Gastrocnemius medialis (tissue), 4 donors: ENCODE results near the gene SCLY. TPM values are rescaled to one million over a fixed set of nuclear protein-coding genes. Genes with fewer than 3 reads are reported as not detected.
A peak's percentile ranks its signal among the peaks of the same experiment; 100 is the strongest.

ENCODE experiments used
- ATAC-seq, 2 donors: fragments of 150-250 bp; one replicate each; pipeline ENCODE4 v1.9.1; 2016
- DNase-seq, 2 donors: peaks; one replicate each; pipeline ENCODE4 v3.0.0-alpha.2; 2019
- H3K27ac ChIP-seq, 4 donors: fragments of 200-600 bp; sonication (generic); 1 replicate in 1 of 4; 2 replicates in 3 of 4; pipeline ENCODE4 v1.5.1; 2016 to 2018; ENCODE audit warnings: mild to moderate bottlenecking in 2 of 4, moderate library complexity in 1 of 4
- H3K27me3 ChIP-seq, 3 donors: fragments of 200-600 bp; sonication (generic) in 2 of 3; 1 replicate in 1 of 3; 2 replicates in 2 of 3; pipeline versions ENCODE4 v1.5.1 to v1.6.0; 2016 to 2019; ENCODE audit warnings: mild to moderate bottlenecking in 1 of 3, moderate library complexity in 1 of 3
- H3K36me3 ChIP-seq, 2 donors: fragments of 200-600 bp; sonication (generic) in 1 of 2; one replicate each; pipeline ENCODE4 v1.5.1; 2017 to 2018
- H3K4me1 ChIP-seq, 2 donors: fragments of 200-600 bp; sonication (generic) in 1 of 2; one replicate each; pipeline ENCODE4 v1.5.1; 2016 to 2017; ENCODE audit warnings: mild to moderate bottlenecking in 2 of 2
- H3K4me3 ChIP-seq, 4 donors: fragments of 200-600 bp; sonication (generic) in 3 of 4; 1 replicate in 1 of 4; 2 replicates in 3 of 4; pipeline ENCODE4 v1.5.1; 2016 to 2019; ENCODE audit warnings: mild to moderate bottlenecking in 2 of 4
- H3K9me3 ChIP-seq, 3 donors: fragments of 200-600 bp; sonication (generic) in 2 of 3; 1 replicate in 1 of 3; 2 replicates in 2 of 3; pipeline ENCODE4 v1.5.1; 2016 to 2019
- CTCF ChIP-seq, 5 experiments: fragments of 450-650 bp in 3 of 5; fragments of 200-600 bp in 2 of 5; sonication (generic) in 2 of 5; IDR thresholded peaks in 4 of 5; conservative IDR thresholded peaks in 1 of 5; 1 replicate in 4 of 5; 2 replicates in 1 of 5; pipeline ENCODE4 v1.5.1; 2016 to 2019; ENCODE audit warnings: antibody characterized with exemption in 5 of 5, mild to moderate bottlenecking in 3 of 5, moderate library complexity in 3 of 5
- POLR2A ChIP-seq, 2 donors: fragments of 450-650 bp; IDR thresholded peaks; one replicate each; pipeline ENCODE4 v1.6.1; 2017; ENCODE audit warnings: antibody characterized with exemption in 2 of 2, mild to moderate bottlenecking in 2 of 2, moderate library complexity in 2 of 2
- in situ Hi-C, 4 donors: fragments of 200-750 bp; cut with MboI; loops; one replicate each; pipeline versions ENCODE4 v1.15.0 to v1.8.0; 2017; ENCODE audit warnings: low sequenced_read_pairs in 4 of 4
- intact Hi-C: fragments of 100-400 bp; cut with DNase I; formaldehyde crosslinking; loops from one replicate; pipeline ENCODE4 v1.15.1; 2023; ENCODE audit warnings: low total_unique reads
- total RNA-seq, 4 donors: library from RNA; depleted of rRNA; stranded (reverse); fragments of >200 nt; gene quantifications; one replicate each; pipeline versions ENCODE4 v1.1.0 to v1.2.3, GENCODE V29; 2016

Gene SCLY
- total RNA-seq, 4 donors from 2014 or later: 3.3 to 9.7 (median 5.6) TPM

DNA sequence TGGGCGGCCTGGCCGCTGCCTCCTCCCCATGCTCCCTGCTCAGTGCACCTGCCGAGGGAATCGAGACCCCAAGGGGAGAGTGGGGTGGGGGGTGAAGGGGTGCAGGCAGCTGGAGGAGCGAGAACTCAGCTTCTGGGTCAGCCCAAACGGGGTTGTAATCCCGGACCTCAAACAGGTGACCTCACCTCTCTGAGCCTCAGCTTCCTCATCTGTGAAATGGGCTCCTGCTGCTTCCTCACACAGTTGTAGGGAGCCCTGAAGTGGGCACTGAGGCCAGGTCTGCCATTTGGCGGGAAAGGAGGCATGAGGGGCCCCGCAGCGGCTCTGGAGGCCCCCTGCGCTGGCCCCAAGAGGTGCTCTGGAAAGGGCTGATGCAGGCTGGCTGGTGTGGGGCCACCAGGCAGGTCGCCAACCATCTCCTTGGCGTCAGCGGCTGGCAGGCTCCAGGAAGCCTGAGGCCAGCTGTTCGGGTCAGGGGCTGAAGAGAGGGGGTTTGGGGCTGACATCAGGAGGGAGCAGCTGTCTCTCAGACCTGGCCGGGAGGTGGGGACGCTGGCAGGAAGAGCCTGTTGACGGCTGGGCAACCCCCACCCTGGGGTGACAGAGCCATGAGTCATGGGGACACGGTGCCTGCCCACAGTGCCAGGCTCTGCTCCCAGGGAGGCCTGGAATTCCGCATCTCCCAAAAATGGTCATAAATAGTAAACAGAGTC, 82.6 kb downstream of the SCLY start:
- peak; percentile 53 to 69 for ATAC-seq
- peaks cover 41 to 43% of the 10 kb centered on the region in 2 donors for H3K4me1 ChIP-seq

DNA sequence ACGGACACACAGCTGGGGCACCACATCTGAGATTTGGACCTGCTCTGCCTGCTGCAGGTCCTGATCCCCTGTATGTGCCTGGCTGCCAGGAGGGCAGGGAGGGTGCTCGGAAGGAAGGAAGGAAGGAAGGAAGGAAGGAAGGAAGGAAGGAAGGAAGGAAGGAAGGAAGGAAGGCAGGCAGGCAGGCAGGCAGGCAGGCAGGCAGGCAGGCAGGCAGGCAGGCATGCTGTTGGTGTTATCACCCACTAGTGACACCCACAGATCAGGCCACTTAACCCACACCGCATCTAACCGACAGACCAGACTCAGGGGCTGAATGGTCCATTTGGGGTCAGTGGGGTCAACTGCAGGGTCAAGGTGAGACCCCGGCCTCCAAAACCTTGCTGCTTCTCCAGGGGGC, 83.5 kb downstream of the SCLY start:
- ATAC-seq (no peak), DNase-seq (no peak)
- Histone ChIP-seq H3K36me3 (peaks cover 0 to 38% of the 10 kb centered on the region in 2 donors), H3K27ac (peak overlapping the region; percentile 91 to 100 (median 98)), H3K9me3 (no peaks in the 10 kb centered on the region), H3K27me3 (no peaks in the 10 kb centered on the region), H3K4me3 (peak overlapping the region in 2 of 4 donors; percentile 24 to 89), H3K4me1 (peaks cover 35 to 49% of the 10 kb centered on the region in 2 donors)
- no peak for TF ChIP-seq POLR2A (IDR thresholded peaks at IDR 0.05)
- no peak for TF ChIP-seq CTCF (IDR thresholded peaks at IDR 0.05 in 4 of 5, conservative IDR thresholded peaks at IDR 0.05 in 1 of 5)
- intact Hi-C loops (no loop called here), in situ Hi-C loops (no loop called here)

More for the DNA sequence above, 82.6 kb downstream of the SCLY start:
- intact Hi-C loops: loop anchor here (2.0 kb wide), 1 partner anchor 145 kb away; the partner anchor contains the start of gene PER2
- peak overlapping the region; percentile 39 to 89 (median 68) for H3K4me3 ChIP-seq
- H3K9me3 ChIP-seq: no peaks in the 10 kb centered on the region
- no peaks in the 10 kb centered on the region for H3K27me3 ChIP-seq
- peak overlapping the region; percentile 91 to 100 (median 98) for H3K27ac ChIP-seq
- H3K36me3 ChIP-seq: peaks cover 0 to 38% of the 10 kb centered on the region in 2 donors
- in situ Hi-C loops: no loop called here
- TF ChIP-seq CTCF (IDR thresholded peaks at IDR 0.05 in 4 of 5, conservative IDR thresholded peaks at IDR 0.05 in 1 of 5): no peak
- TF ChIP-seq POLR2A (IDR thresholded peaks at IDR 0.05): peak; percentile 54 to 60
- DNase-seq: peak; percentile 94 to 97

DNA sequence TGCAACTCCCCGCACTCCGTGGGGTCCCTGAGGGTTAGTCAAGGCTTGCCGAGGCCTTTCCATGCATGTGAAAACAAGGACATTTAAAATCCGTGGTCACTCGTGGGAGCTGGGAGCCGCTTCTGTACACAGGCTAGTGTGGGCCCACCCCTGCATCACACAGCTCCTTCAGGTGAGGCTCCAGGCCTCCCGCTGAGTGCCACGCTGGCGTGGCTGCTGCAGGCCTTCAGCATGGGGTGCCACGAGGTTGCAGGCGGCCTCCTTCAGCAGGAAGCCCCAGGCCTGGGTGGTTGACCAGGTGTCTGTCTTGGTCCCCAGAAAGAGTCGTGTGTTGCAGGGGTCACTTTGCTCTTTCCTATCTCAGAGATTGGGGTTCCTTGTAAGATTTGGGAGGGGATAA, 84.2 kb downstream of the SCLY start:
- intact Hi-C loops: no loop called here
- H3K9me3 ChIP-seq: no peaks in the 10 kb centered on the region
- H3K27ac ChIP-seq: peak overlapping the region; percentile 91 to 100 (median 98)
- TF ChIP-seq POLR2A (IDR thresholded peaks at IDR 0.05) (no peak), CTCF (IDR thresholded peaks at IDR 0.05 in 4 of 5, conservative IDR thresholded peaks at IDR 0.05 in 1 of 5) (no peak)
- H3K36me3 ChIP-seq: peaks cover 0 to 38% of the 10 kb centered on the region in 2 donors
- H3K4me3 ChIP-seq: no peak overlapping the region
- ATAC-seq (no peak), DNase-seq (no peak)
- no peaks in the 10 kb centered on the region for H3K27me3 ChIP-seq
- in situ Hi-C loops: no loop called here
- H3K4me1 ChIP-seq: peaks cover 34 to 47% of the 10 kb centered on the region in 2 donors

DNA sequence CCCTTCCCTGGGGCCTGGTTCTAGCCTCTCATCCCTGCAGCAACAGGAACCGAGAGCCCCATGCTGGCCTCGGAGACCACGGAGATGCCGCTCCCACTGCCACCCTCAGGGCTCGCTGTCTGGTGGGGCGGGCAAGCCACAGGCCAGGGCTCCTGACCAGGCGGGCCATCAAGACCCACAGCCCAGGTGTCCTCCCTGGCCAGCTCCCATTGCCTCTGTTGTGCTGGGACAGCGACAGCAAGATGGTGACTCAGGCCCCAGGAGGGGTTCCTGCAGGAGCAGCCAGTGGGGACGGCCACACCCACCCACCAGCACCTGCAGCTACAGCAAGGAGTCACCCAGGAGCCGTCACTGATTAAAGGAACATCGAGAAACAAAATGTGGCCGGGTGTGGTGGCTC, 85.0 kb downstream of the SCLY start:
- ATAC-seq (no peak), DNase-seq (peak in 1 of 2 donors; percentile 73)
- peaks cover 39 to 47% of the 10 kb centered on the region in 2 donors for H3K4me1 ChIP-seq
- in situ Hi-C loops (no loop called here), intact Hi-C loops (no loop called here)
- H3K36me3 ChIP-seq: peaks cover 0 to 40% of the 10 kb centered on the region in 2 donors
- no peaks in the 10 kb centered on the region for H3K9me3 ChIP-seq
- no peak overlapping the region for H3K4me3 ChIP-seq
- no peaks in the 10 kb centered on the region for H3K27me3 ChIP-seq
- TF ChIP-seq CTCF (IDR thresholded peaks at IDR 0.05 in 4 of 5, conservative IDR thresholded peaks at IDR 0.05 in 1 of 5) (no peak), POLR2A (IDR thresholded peaks at IDR 0.05) (peak in 1 of 2 donors; percentile 28)
- peak overlapping the region; percentile 91 to 100 (median 98) for H3K27ac ChIP-seq
